Bronchial epithelial cell (primary cell): Measurements from ENCODE around the gene ZNF28. TPM values are rescaled to one million over a fixed set of nuclear protein-coding genes. Genes with fewer than 3 reads are reported as not detected.

ENCODE experiments used
- DNase-seq: peaks from one replicate; pipeline ENCODE4 v3.0.0-alpha.2; 2010; ENCODE audit warnings: low read depth
- FAIRE-seq: peaks from 2 replicates; lab custom pipeline; 2011; peaks lifted over from hg19 to GRCh38; lab: Jason Lieb, UNC
- H3K27me3 ChIP-seq: 2 replicates; pipeline ENCODE4 v1.5.1; 2011; ENCODE audit warnings: low read length; ENCODE audit not compliant: control insufficient read depth, insufficient read depth
- H3K36me3 ChIP-seq: 2 replicates; pipeline ENCODE4 v1.5.1; 2011; ENCODE audit warnings: low read length; ENCODE audit not compliant: control insufficient read depth, insufficient read depth
- H3K4me3 ChIP-seq: 2 replicates; pipeline ENCODE4 v1.5.1; 2011; ENCODE audit warnings: mild to moderate bottlenecking, low read depth, low read length, control low read depth
- CTCF ChIP-seq: IDR thresholded peaks from 2 replicates; pipeline ENCODE4 v1.5.1; 2011; ENCODE audit warnings: mild to moderate bottlenecking, moderate library complexity, low read length, control low read depth, inconsistent platforms; ENCODE audit not compliant: insufficient read depth, severe bottlenecking
- total RNA-seq: library from RNA; depleted of rRNA; stranded (reverse); fragments of >200 nt; gene quantifications from 2 replicates; pipeline ENCODE4 v1.2.1, GENCODE V29; 2014

ZNF28 gene
- total RNA-seq, 1 donor from 2014 or later, result 30.3 TPM

GRCh38 chr19:52748336-52748950 lies 73.0 kb downstream of the ZNF28 start:
- no peak overlapping the region for H3K4me3 ChIP-seq
- H3K27me3 ChIP-seq, result no peaks in the 10 kb centered on the region
- FAIRE-seq, result no peak
- peak; percentile 6 for TF ChIP-seq CTCF
- H3K36me3 ChIP-seq, result no peaks in the 10 kb centered on the region
- DNase-seq, result peak; percentile 22

Other genes with a start within 250 kb of the ZNF28 start
- 132 and 163 TPM in 2 replicates for gene ZNF83, start 183.3 kb downstream of the ZNF28 start, total RNA-seq
- 10.0 TPM in 2 replicates for gene ZNF611, start 86.6 kb downstream of the ZNF28 start, total RNA-seq
- 9.1 and 10.0 TPM in 2 replicates for gene ZNF600, start 34.8 kb downstream of the ZNF28 start, total RNA-seq
- gene ZNF468, start 36.0 kb upstream of the ZNF28 start, total RNA-seq, result 86.9 and 132 TPM in 2 replicates
- gene ZNF320, start 76.0 kb upstream of the ZNF28 start, total RNA-seq, result 12.3 and 23.4 TPM in 2 replicates
- 9.7 and 13.2 TPM in 2 replicates for gene ZNF888, start 101.8 kb upstream of the ZNF28 start, total RNA-seq
- 13.3 and 24.0 TPM in 2 replicates for gene ZNF816, start 141.2 kb upstream of the ZNF28 start, total RNA-seq
- gene ERVV-1, start 192.3 kb upstream of the ZNF28 start, total RNA-seq, result not detected in 2 replicates
- not detected in 2 replicates for gene ERVV-2, start 223.1 kb upstream of the ZNF28 start, total RNA-seq